GM23338 (cell line): Measurements from ENCODE around the gene UBE3B. TPM values are rescaled to one million over a fixed set of nuclear protein-coding genes. Genes with fewer than 3 reads are reported as not detected.

Experiments used
- ATAC-seq: fragments of 200-7000 bp; cut with Tn5 transposase; 3 replicates; pipeline ENCODE4 v1.9.1; 2020
- DNase-seq: peaks from one replicate; pipeline ENCODE4 v3.0.0-alpha.2; 2015; ENCODE audit warnings: low spot score
- H2AFZ ChIP-seq: fragments of 200-600 bp; sonication (generic); 2 replicates; pipeline ENCODE4 v1.8.0; 2016; ENCODE audit warnings: antibody characterized with exemption, mild to moderate bottlenecking, moderate library complexity
- H3F3A ChIP-seq: fragments of 200-600 bp; sonication (generic); replicated peaks from 2 replicates; pipeline ENCODE4 v1.8.0; 2017; ENCODE audit warnings: antibody characterized with exemption, mixed run types, low read depth
- H3K27ac ChIP-seq: fragments of 200-600 bp; sonication (generic); 2 replicates; pipeline ENCODE4 v1.6.1; 2016; ENCODE audit warnings: low read depth
- H3K27me3 ChIP-seq: fragments of 200-600 bp; sonication (generic); 2 replicates; pipeline ENCODE4 v1.8.0; 2016; ENCODE audit warnings: mild to moderate bottlenecking, mixed run types, moderate library complexity; ENCODE audit not compliant: insufficient read depth
- H3K36me3 ChIP-seq: fragments of 200-600 bp; sonication (generic); 2 replicates; pipeline ENCODE4 v1.8.0; 2016; ENCODE audit warnings: mild to moderate bottlenecking; ENCODE audit not compliant: insufficient read depth
- H3K4me1 ChIP-seq: fragments of 200-600 bp; sonication (generic); 2 replicates; pipeline ENCODE4 v1.8.0; 2016; ENCODE audit warnings: mild to moderate bottlenecking, moderate library complexity; ENCODE audit not compliant: insufficient read depth
- H3K4me2 ChIP-seq: fragments of 200-600 bp; sonication (generic); 2 replicates; pipeline ENCODE4 v1.7.1; 2017; ENCODE audit warnings: mixed run types
- H3K4me3 ChIP-seq: fragments of 200-600 bp; sonication (generic); 2 replicates; pipeline ENCODE4 v1.6.1; 2016; ENCODE audit warnings: mixed run types
- H3K79me2 ChIP-seq: fragments of 200-600 bp; sonication (generic); replicated peaks from 2 replicates; pipeline ENCODE4 v1.8.0; 2017; ENCODE audit warnings: mild to moderate bottlenecking; ENCODE audit not compliant: insufficient read depth
- H3K9me2 ChIP-seq: fragments of 200-600 bp; sonication (generic); 2 replicates; pipeline ENCODE4 v1.8.0; 2017; ENCODE audit not compliant: insufficient read depth
- H4K20me1 ChIP-seq: fragments of 200-600 bp; sonication (generic); replicated peaks from 2 replicates; pipeline ENCODE4 v1.8.0; 2017; ENCODE audit warnings: mild to moderate bottlenecking; ENCODE audit not compliant: insufficient read depth
- H3K27ac Mint-ChIP-seq: 2 replicates; pipeline ENCODE4 v1.8.0; 2020; ENCODE audit warnings: inconsistent platforms, mild to moderate bottlenecking, moderate library complexity, mixed read lengths
- H3K27me3 Mint-ChIP-seq: 3 replicates; pipeline ENCODE4 v1.8.0; 2022; ENCODE audit warnings: low read depth, mild to moderate bottlenecking, moderate library complexity, mixed read lengths, inconsistent platforms; ENCODE audit not compliant: insufficient read depth, poor library complexity
- H3K36me3 Mint-ChIP-seq: 3 replicates; pipeline ENCODE4 v1.8.0; 2021; ENCODE audit warnings: low read depth, mild to moderate bottlenecking, inconsistent platforms, moderate library complexity, mixed read lengths
- H3K4me1 Mint-ChIP-seq: 3 replicates; pipeline ENCODE4 v1.8.0; 2020; ENCODE audit warnings: mild to moderate bottlenecking, inconsistent platforms, mixed read lengths
- H3K4me3 Mint-ChIP-seq: 3 replicates; pipeline ENCODE4 v1.8.0; 2021; ENCODE audit warnings: moderate library complexity, mild to moderate bottlenecking, inconsistent platforms, mixed read lengths
- H3K9me3 Mint-ChIP-seq: 3 replicates; pipeline ENCODE4 v1.8.0; 2020; ENCODE audit warnings: moderate library complexity, mild to moderate bottlenecking, inconsistent platforms, mixed read lengths
- CREB1 ChIP-seq: fragments of 250-450 bp; sonication (Bioruptor Pico); IDR thresholded peaks from 2 replicates; pipeline ENCODE4 v1.5.0; 2020; ENCODE audit warnings: low read depth, mild to moderate bottlenecking, moderate library complexity
- CTCF ChIP-seq, 2 experiments: fragments of 200-600 bp in 1 of 2; sonication (generic) in 1 of 2; conservative IDR thresholded peaks; 2 replicates each; pipeline versions ENCODE4 v1.5.1 to v1.6.1; 2016 to 2017; ENCODE audit warnings: antibody characterized with exemption in 2 of 2, low read depth in 2 of 2, mild to moderate bottlenecking in 2 of 2, moderate library complexity in 1 of 2
- ETS1 ChIP-seq: IDR thresholded peaks from 2 replicates; pipeline ENCODE4 v1.6.1; 2016; ENCODE audit warnings: antibody characterized with exemption
- EZH2 ChIP-seq: fragments of 200-600 bp; sonication (generic); IDR thresholded peaks from one replicate; pipeline ENCODE4 v1.8.0; 2017; ENCODE audit warnings: antibody characterized with exemption, mild to moderate bottlenecking, low read depth; ENCODE audit not compliant: unreplicated experiment
- EZH2phosphoT487 ChIP-seq: fragments of 200-600 bp; sonication (generic); IDR thresholded peaks from one replicate; pipeline ENCODE4 v1.8.1; 2018; ENCODE audit warnings: antibody characterized with exemption; ENCODE audit not compliant: unreplicated experiment
- JUNB ChIP-seq: IDR thresholded peaks from one replicate; pipeline ENCODE4 v1.6.1; 2016; ENCODE audit warnings: antibody characterized with exemption; ENCODE audit not compliant: unreplicated experiment
- NANOG ChIP-seq: IDR thresholded peaks from 2 replicates; pipeline ENCODE4 v1.6.1; 2016; ENCODE audit warnings: antibody characterized with exemption, borderline replicate concordance
- POLR2AphosphoS5 ChIP-seq: IDR thresholded peaks from 2 replicates; pipeline ENCODE4 v1.6.1; 2016; ENCODE audit warnings: antibody characterized with exemption, low read depth
- REST ChIP-seq: IDR thresholded peaks from one replicate; pipeline ENCODE4 v1.6.1; 2018; ENCODE audit warnings: antibody characterized with exemption; ENCODE audit not compliant: unreplicated experiment
- STAT1 ChIP-seq: IDR thresholded peaks from one replicate; pipeline ENCODE4 v1.6.1; 2016; ENCODE audit warnings: antibody characterized with exemption; ENCODE audit not compliant: unreplicated experiment
- ZNF114 ChIP-seq: fragments of 250-450 bp; sonication (Bioruptor Pico); IDR thresholded peaks from 2 replicates; pipeline ENCODE4 v1.5.0; 2020; ENCODE audit warnings: mild to moderate bottlenecking, moderate library complexity
- ZNF331 ChIP-seq: fragments of 250-450 bp; sonication (Bioruptor Pico); IDR thresholded peaks from 2 replicates; pipeline ENCODE4 v1.5.0; 2020; ENCODE audit warnings: low read depth, mild to moderate bottlenecking, moderate library complexity
- polyA plus RNA-seq: library from polyadenylated mRNA; unstranded; fragments of >200 nt; fragmentation: Nextera tagmentation; extraction: Ambion mirVana; gene quantifications from 2 replicates; pipeline ENCODE4 v1.2.1, GENCODE V29; 2016
- total RNA-seq: library from RNA; depleted of rRNA; stranded (reverse); fragments of >200 nt; shearing (Covaris generic); gene quantifications from 2 replicates; pipeline ENCODE4 v1.2.3, GENCODE V29; 2014

Gene UBE3B
- total and polyA plus RNA-seq, 2 experiments from 2014 or later, result 20.8 TPM

- TF ChIP-seq STAT1, result no peak
- TF ChIP-seq EZH2, result no peak
- TF ChIP-seq JUNB, result no peak
- no peak for TF ChIP-seq ETS1
- TF ChIP-seq POLR2AphosphoS5, result no peak
- TF ChIP-seq NANOG, result no peak
Measured at GRCh38 chr12:109571773-109572505, 94.5 kb downstream of the UBE3B start (continued).

- H3K27ac ChIP-seq, result no peak overlapping the region
- H3K79me2 ChIP-seq, result peaks cover 20% of the 10 kb centered on the region
- H3K4me3 ChIP-seq, result peak overlapping the region; percentile 78
- Mint-ChIP-seq H3K27ac (peak overlapping the region; percentile 96), H3K9me3 (no peaks in the 10 kb centered on the region), H3K4me3 (peak overlapping the region; percentile 78), H3K27me3 (peaks cover 9% of the 10 kb centered on the region), H3K36me3 (peaks cover 29% of the 10 kb centered on the region), H3K4me1 (peaks cover 16% of the 10 kb centered on the region)
- no peak for ATAC-seq
- peaks cover 18% of the 10 kb centered on the region for H3K36me3 ChIP-seq
- no peak overlapping the region for H2AFZ ChIP-seq
- no peaks in the 10 kb centered on the region for H3F3A ChIP-seq
- peaks cover 14% of the 10 kb centered on the region; the same call in 1 of the 2 replicates for H3K4me1 ChIP-seq
- no peaks in the 10 kb centered on the region for H3K27me3 ChIP-seq
- H3K9me2 ChIP-seq, result peaks cover 5% of the 10 kb centered on the region; the same call in 1 of the 2 replicates
- H4K20me1 ChIP-seq, result no peaks in the 10 kb centered on the region
- H3K4me2 ChIP-seq, result peak overlapping the region; percentile 77
- no peak for DNase-seq
- TF ChIP-seq POLR2AphosphoS5 (no peak), ZNF114 (CRISPR knock-in tag) (no peak), STAT1 (no peak), REST (no peak), EZH2phosphoT487 (no peak), EZH2 (no peak), CREB1 (CRISPR knock-in tag) (no peak), NANOG (no peak), CTCF (conservative IDR thresholded peaks at IDR 0.05; ENCODE audit: low read depth in 2 of 2) (no peak), ZNF331 (CRISPR knock-in tag) (no peak), ETS1 (no peak)
Measured at GRCh38 chr12:109572506-109572845, 95.0 kb downstream of the UBE3B start.
